ENCODE results near the gene USB1. TPM values are rescaled to one million over a fixed set of nuclear protein-coding genes. Genes with fewer than 3 reads are reported as not detected.

Gene USB1
- total RNA-seq, 1 donor from 2014 or later, result 44.2 TPM

DNA sequence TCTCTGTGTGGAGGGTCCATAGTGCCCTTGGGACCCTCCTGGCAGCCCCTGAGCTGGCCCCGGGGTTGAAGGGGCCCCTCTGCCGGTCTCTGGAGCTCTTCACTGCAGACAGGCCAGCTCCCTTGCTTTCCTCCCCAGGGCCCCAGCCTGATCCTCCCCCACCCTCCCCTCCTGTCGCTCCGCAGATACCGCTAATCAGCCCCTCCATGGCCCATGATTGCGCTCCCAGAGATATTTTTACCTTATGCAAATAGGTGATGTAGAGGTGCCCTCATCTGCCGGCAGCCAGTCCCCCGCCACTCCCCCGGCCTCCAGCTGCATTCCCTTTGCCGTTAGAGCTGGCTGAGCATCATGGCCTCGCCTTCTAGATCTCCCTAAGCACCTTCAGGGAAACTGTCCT, 33.6 kb downstream of the USB1 start:
- H3K9me3 ChIP-seq, result no peaks in the 10 kb centered on the region
- no peaks in the 10 kb centered on the region for H3K27me3 ChIP-seq
- H3K4me1 ChIP-seq, result peaks cover 9% of the 10 kb centered on the region
- no peak overlapping the region for H3K4me3 ChIP-seq
- H3K36me3 ChIP-seq, result no peaks in the 10 kb centered on the region
- intact Hi-C loops (cut with DNase I), result no loop called here
- TF ChIP-seq POLR2A (IDR thresholded peaks at IDR 0.05) (no peak), CTCF (IDR thresholded peaks at IDR 0.05) (no peak), POLR2AphosphoS5 (IDR thresholded peaks at IDR 0.05; ENCODE audit: insufficient read depth in 1 of 2, low read depth in 1 of 2) (no peak)
- no peak overlapping the region for H3K27ac ChIP-seq
- DNase-seq (ENCODE audit: extremely low spot score in 2 of 2), result no peak

DNA sequence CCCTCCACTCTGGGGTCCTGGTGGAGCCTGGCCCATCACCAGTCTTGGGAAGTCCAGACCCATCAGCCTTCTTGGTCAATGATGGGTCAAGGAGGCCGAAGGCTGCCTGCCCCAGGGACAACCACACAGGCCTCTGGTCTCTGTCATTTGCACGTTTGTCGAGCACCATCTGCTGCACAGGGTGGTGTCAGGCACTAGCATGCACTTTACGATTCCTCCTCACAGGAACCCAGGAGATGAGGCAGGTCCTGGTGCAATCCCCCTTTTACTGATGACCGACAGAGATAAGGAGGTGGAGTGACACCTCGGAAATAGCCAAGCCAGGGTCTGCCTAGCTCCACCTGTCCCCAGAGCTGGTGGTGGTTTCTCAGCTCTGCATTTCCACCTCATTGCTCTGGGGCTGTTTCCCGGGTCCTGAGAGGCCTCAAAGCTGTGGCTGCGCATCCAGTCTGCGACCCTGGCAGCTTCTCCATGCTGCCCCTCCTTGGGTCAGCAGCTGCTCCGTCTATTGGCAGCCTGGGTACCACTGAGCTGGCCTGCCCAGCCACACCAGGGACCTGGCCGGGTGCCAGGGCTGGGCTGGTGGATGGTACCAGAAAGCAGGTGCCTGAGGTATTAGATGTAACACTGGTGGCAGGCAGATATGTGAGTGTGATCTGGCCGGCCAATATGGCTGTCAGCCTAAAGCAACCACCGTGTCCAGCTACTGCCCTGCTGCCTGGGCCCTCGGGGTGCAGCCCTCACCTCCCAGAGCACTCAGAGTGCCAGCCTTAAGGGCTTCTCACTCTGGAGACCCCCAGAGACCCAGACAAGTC, 34.4 kb downstream of the USB1 start:
- Histone ChIP-seq H3K27ac (no peak overlapping the region), H3K4me3 (no peak overlapping the region), H3K9me3 (no peaks in the 10 kb centered on the region), H3K27me3 (no peaks in the 10 kb centered on the region), H3K4me1 (peaks cover 8% of the 10 kb centered on the region), H3K36me3 (no peaks in the 10 kb centered on the region)
- no peak for TF ChIP-seq POLR2A (IDR thresholded peaks at IDR 0.05)
- no peak for TF ChIP-seq CTCF (IDR thresholded peaks at IDR 0.05)
- no peak for TF ChIP-seq POLR2AphosphoS5 (IDR thresholded peaks at IDR 0.05; ENCODE audit: insufficient read depth in 1 of 2, low read depth in 1 of 2)
- intact Hi-C loops (cut with DNase I), result no loop called here
- no peak for DNase-seq (ENCODE audit: extremely low spot score in 2 of 2)

- Histone ChIP-seq H3K27me3 (no peaks in the 10 kb centered on the region), H3K4me3 (no peak overlapping the region), H3K27ac (no peak overlapping the region), H3K4me1 (no peaks in the 10 kb centered on the region), H3K9me3 (no peaks in the 10 kb centered on the region), H3K36me3 (no peaks in the 10 kb centered on the region)
- intact Hi-C loops (cut with DNase I), result no loop called here
- TF ChIP-seq POLR2A (IDR thresholded peaks at IDR 0.05), result no peak
- no peak for TF ChIP-seq POLR2AphosphoS5 (IDR thresholded peaks at IDR 0.05; ENCODE audit: insufficient read depth in 1 of 2, low read depth in 1 of 2)
- TF ChIP-seq CTCF (IDR thresholded peaks at IDR 0.05), result no peak
- DNase-seq (ENCODE audit: extremely low spot score in 2 of 2), result no peak
Measured at GRCh38 chr16:58036943-58037342, 35.7 kb downstream of the USB1 start.

DNA sequence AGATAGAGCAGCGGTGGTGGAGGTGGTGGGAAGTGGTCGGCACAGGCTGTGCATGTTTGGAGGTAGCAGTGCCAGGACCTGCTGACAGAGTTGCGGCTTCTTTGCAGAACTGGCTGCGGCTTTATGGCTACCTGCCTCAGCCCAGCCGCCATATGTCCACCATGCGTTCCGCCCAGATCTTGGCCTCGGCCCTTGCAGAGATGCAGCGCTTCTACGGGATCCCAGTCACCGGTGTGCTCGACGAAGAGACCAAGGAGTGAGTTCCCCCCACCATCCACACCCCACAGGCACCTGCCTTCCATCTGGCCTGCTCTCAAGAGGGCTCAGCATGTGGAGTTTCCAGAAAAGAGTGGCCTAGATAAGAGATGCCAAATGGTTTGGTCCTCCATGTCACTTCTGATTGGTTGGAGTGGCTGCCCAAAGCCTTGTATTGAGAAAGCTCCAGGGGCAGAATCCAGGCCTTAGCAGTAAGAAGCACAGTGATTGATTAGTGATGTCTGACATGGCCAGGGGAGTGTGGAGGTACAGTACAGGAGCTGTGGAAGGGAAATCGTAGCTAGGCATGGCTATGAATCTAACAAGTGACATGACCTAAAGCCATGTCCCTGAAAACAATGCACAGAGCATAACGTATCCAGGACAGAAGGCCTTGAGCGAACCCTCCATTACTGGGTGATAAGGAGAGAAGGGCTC, 36.3 kb downstream of the USB1 start:
- no peak overlapping the region for H3K4me3 ChIP-seq
- no peak for DNase-seq (ENCODE audit: extremely low spot score in 2 of 2)
- H3K9me3 ChIP-seq, result no peaks in the 10 kb centered on the region
- TF ChIP-seq POLR2A (IDR thresholded peaks at IDR 0.05) (no peak), POLR2AphosphoS5 (IDR thresholded peaks at IDR 0.05; ENCODE audit: insufficient read depth in 1 of 2, low read depth in 1 of 2) (no peak), CTCF (IDR thresholded peaks at IDR 0.05) (no peak)
- no peaks in the 10 kb centered on the region for H3K4me1 ChIP-seq
- intact Hi-C loops (cut with DNase I), result no loop called here
- no peaks in the 10 kb centered on the region for H3K36me3 ChIP-seq
- H3K27me3 ChIP-seq, result no peaks in the 10 kb centered on the region
- H3K27ac ChIP-seq, result no peak overlapping the region

DNA sequence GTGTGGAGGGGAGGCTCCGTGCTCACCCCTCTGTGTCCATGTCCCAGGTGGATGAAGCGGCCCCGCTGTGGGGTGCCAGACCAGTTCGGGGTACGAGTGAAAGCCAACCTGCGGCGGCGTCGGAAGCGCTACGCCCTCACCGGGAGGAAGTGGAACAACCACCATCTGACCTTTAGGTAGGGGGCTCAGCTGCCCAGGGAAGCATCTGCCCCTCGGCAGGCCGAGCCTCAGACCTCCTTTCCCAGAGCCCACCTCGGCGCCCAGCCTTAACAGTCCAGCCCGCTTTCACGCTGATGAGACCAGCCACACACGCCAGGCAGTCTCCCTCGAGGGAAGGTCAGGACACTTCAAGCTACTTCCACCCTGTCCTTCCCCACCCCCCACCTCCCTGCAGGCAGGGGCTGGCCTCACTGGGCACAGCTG, 37.0 kb downstream of the USB1 start:
- no peak for DNase-seq (ENCODE audit: extremely low spot score in 2 of 2)
- no peak for TF ChIP-seq POLR2AphosphoS5 (IDR thresholded peaks at IDR 0.05; ENCODE audit: insufficient read depth in 1 of 2, low read depth in 1 of 2)
- TF ChIP-seq POLR2A (IDR thresholded peaks at IDR 0.05), result no peak
- no peak for TF ChIP-seq CTCF (IDR thresholded peaks at IDR 0.05)
- Histone ChIP-seq H3K27ac (no peak overlapping the region), H3K9me3 (no peaks in the 10 kb centered on the region), H3K4me1 (no peaks in the 10 kb centered on the region), H3K4me3 (no peak overlapping the region), H3K36me3 (no peaks in the 10 kb centered on the region), H3K27me3 (no peaks in the 10 kb centered on the region)
- intact Hi-C loops (cut with DNase I), result no loop called here

Measured in vagina (tissue), 2 donors.